HAP-1 (cell line): Measurements from ENCODE around the gene PLXNA2.

ENCODE experiments used
- DNase-seq, 2 experiments: peaks; one replicate each; pipeline ENCODE4 v3.0.0-alpha.2; 2016 to 2020; ENCODE audit warnings: low spot score in 2 of 2
- H3K27me3 ChIP-seq: fragments of 250-450 bp; sonication (Bioruptor Pico); 2 replicates; pipeline ENCODE4 v1.5.1; 2020; ENCODE audit warnings: low read depth, mild to moderate bottlenecking, moderate library complexity
- H3K36me3 ChIP-seq: fragments of 250-450 bp; sonication (Bioruptor Pico); replicated peaks from 2 replicates; pipeline ENCODE4 v1.5.1; 2020; ENCODE audit warnings: mild to moderate bottlenecking
- H3K4me1 ChIP-seq: fragments of 250-450 bp; sonication (Bioruptor Pico); 2 replicates; pipeline ENCODE4 v1.5.1; 2020; ENCODE audit warnings: mild to moderate bottlenecking
- H3K4me3 ChIP-seq: fragments of 250-450 bp; sonication (Bioruptor Pico); 2 replicates; pipeline ENCODE4 v1.5.1; 2020; ENCODE audit warnings: mild to moderate bottlenecking, moderate library complexity
- H3K9me3 ChIP-seq: fragments of 250-450 bp; sonication (Bioruptor Pico); 2 replicates; pipeline ENCODE4 v1.5.1; 2020; ENCODE audit warnings: mild to moderate bottlenecking, moderate library complexity
- in situ Hi-C: fragments of 300-500 bp; cut with MboI; formaldehyde crosslinking; loops from 3 replicates; pipeline ENCODE4 v1.14.3; 2020; ENCODE audit warnings: low sequenced_read_pairs, inconsistent platforms, mixed read lengths

Gene PLXNA2

DNA sequence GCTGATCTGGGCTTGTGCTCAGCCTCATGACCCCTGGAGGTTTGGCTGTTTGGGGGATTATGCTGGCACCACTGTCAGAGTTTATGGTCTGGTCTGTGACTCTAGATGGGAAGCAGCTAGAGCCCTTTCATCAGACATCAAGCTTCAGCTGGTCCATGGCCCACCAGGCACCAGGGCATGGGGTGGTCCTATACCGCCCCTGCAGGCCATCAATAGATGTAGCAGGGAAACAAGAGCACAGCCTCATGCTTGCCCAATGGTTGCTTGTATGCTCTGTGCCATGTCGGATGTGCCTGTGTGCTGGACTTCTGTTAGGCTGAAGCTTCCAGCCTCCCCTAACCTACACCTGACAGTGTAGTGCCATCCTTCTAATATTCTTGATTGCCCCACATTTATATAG is 262.2 kb downstream of the PLXNA2 start:
- in situ Hi-C loops = no loop called here
- Histone ChIP-seq H3K4me1 (no peaks in the 10 kb centered on the region), H3K27me3 (peaks cover 19% of the 10 kb centered on the region), H3K36me3 (no peaks in the 10 kb centered on the region), H3K4me3 (no peak overlapping the region), H3K9me3 (no peaks in the 10 kb centered on the region)
- peak; percentile 28 to 37 for DNase-seq

DNA sequence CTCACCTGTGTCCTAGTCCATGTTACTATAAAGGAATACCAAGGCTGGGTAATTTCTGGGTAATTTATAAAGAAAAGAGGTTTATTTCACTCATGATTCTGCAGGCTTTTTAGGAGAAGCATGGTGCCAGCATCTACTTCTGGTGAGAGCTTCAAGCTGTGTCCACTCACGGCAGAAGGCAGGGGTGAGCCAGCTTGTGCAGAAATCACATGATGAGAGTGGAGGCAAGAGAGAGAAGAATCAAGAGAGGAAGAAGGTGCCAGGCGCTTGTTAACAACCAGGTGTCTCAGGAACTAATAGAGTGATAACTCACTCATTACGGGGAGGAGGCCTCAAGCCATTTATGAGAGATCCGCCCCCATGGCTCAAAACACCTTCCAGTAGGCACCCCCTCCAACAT is 265.7 kb downstream of the PLXNA2 start:
- in situ Hi-C loops = no loop called here
- no peaks in the 10 kb centered on the region for H3K36me3 ChIP-seq
- no peak overlapping the region for H3K4me3 ChIP-seq
- no peaks in the 10 kb centered on the region for H3K4me1 ChIP-seq
- DNase-seq = no peak
- no peaks in the 10 kb centered on the region for H3K9me3 ChIP-seq
- peaks cover 35% of the 10 kb centered on the region for H3K27me3 ChIP-seq

DNA sequence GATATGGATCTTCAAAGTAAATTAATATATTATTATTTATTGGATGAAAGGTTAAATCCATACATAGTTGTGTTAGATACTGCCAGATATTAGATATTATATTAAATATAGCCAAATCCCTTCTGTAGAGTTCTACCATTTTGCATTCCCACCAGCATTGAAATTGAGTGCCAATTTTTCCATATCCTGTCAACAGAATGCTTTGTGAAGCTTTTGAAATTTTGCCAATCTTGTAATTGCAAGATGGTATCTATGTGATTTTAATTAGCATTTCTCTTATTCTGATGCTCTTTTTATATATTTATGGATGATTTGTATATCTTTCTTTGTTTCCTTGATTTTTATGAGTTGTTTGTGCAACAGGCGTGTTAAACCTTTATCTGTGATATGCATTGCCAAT is 266.3 kb downstream of the PLXNA2 start:
- Histone ChIP-seq H3K4me1 (no peaks in the 10 kb centered on the region), H3K9me3 (no peaks in the 10 kb centered on the region), H3K4me3 (no peak overlapping the region), H3K27me3 (peaks cover 37% of the 10 kb centered on the region), H3K36me3 (no peaks in the 10 kb centered on the region)
- in situ Hi-C loops = no loop called here
- no peak for DNase-seq

DNA sequence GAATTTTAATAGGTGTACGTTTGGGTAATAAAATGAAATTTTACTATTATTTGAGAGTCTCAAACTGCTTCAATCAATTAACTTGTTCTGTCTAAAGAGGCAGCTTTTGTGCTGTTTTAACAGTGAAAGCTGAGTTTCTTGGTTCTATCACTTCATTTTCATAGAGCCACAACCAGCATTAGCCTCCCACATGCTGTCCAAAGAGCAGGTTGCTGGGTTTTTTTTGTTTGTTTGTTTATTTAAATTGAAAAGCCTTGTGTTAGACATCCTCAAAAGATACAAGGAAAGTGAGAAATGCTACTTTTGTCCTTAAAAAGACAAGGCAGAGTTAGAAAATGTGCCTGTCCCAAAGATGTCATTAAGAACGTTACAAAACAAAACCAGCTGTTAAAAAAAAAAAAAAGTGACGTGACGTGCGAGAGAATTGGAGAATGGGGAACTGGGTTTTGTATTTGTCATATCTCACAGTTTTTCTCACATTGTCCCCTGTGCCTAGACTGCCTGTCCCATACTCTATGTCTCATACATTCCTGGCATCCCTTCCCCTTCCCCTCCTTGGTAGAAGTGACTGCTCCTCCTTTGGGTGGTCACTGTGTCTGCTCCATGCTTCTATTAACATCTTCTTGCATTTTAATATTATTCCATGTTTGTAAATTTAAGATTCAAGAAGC is 270.2 kb downstream of the PLXNA2 start:
- in situ Hi-C loops = no loop called here

DNA sequence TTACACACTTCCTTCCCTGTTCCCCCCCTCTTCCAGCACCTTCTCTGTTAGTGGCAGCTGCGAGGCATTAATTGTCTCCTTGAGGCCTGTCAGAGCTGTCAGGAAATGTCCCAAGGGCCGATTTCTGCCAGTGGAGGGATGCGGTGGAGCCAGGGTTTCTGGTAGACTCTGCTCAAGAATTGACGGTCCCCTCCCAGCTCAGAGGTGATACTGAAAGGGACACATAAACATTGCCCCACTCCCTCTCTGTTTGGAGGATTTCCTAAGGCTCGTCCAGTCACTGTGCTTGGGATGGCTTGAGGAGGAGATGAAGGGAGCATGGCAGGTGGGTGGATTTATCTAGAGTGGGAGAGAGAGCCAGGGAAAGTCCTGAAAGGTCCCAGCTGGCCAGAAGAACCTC is 271.8 kb downstream of the PLXNA2 start:
- in situ Hi-C loops = no loop called here
- Histone ChIP-seq H3K4me3 (no peak overlapping the region), H3K9me3 (no peaks in the 10 kb centered on the region), H3K4me1 (no peaks in the 10 kb centered on the region), H3K36me3 (no peaks in the 10 kb centered on the region), H3K27me3 (peaks cover 24% of the 10 kb centered on the region)
- DNase-seq = no peak

More for the DNA sequence above, 270.2 kb downstream of the PLXNA2 start:
- Histone ChIP-seq H3K27me3 (peaks cover 35% of the 10 kb centered on the region), H3K9me3 (no peaks in the 10 kb centered on the region), H3K4me3 (no peak overlapping the region), H3K36me3 (no peaks in the 10 kb centered on the region), H3K4me1 (no peaks in the 10 kb centered on the region)
- no peak for DNase-seq
